HCT116 (cell line): ENCODE measurements around the gene C4orf50. TPM values are rescaled to one million over a fixed set of nuclear protein-coding genes. Genes with fewer than 3 reads are reported as not detected.

Experiments used
- ATAC-seq: fragments of 200-7000 bp; cut with Tn5 transposase; 2 replicates; pipeline ENCODE4 v1.9.1; 2020; ENCODE audit warnings: mild to moderate bottlenecking, moderate library complexity
- BruUV-seq: library from RNA; stranded (reverse); fragments of 400-500 nt; replicated peaks from 2 replicates; lab custom pipeline; 2021; lab: Mats Ljungman, UMichigan
- CTCF ChIA-PET: fragments of 300-600 bp; sonication (Branson Sonifier 250); formaldehyde crosslinking; loops from one replicate; lab custom pipeline; 2021; ENCODE audit warnings: antibody characterized with exemption; lab: Charles Lee
- POLR2A ChIA-PET: fragments of 300-600, 350-600 bp; sonication (Branson Sonifier 250); formaldehyde crosslinking; loops from one replicate; lab custom pipeline; 2021; ENCODE audit warnings: antibody characterized with exemption; lab: Charles Lee
- RAD21 ChIA-PET, 2 experiments: fragments of 300-600 bp; sonication (Branson Sonifier 250); formaldehyde crosslinking; loops; one replicate each; lab custom pipeline; 2023; ENCODE audit warnings: low total read pairs in 2 of 2; ENCODE audit not compliant: uncharacterized antibody in 2 of 2, unreplicated experiment in 2 of 2, low non-redundant PET in 1 of 2; lab: Charles Lee
- DNase-seq: peaks from one replicate; pipeline ENCODE4 v3.0.0-alpha.2; 2010; ENCODE audit warnings: low read depth, low spot score
- H2AFZ ChIP-seq: fragments of 200-600 bp; shearing (Covaris generic), sonication (generic); 2 replicates; pipeline ENCODE4 v1.6.1; 2017; ENCODE audit warnings: low read depth, mixed run types, mixed read lengths, antibody characterized with exemption, low read length; ENCODE audit not compliant: poor library complexity, severe bottlenecking
- H3K27ac ChIP-seq: 2 replicates; pipeline ENCODE4 v1.5.1; 2012; ENCODE audit warnings: low read depth, low read length
- H3K27me3 ChIP-seq: fragments of 200-600 bp; sonication (generic); 2 replicates; pipeline ENCODE4 v1.6.1; 2016; ENCODE audit warnings: mixed run types, low read length, mixed read lengths; ENCODE audit not compliant: insufficient read depth
- H3K36me3 ChIP-seq, 2 experiments: fragments of 200-500 bp in 1 of 2; fragments of 200-600 bp in 1 of 2; sonication (Bioruptor generic) in 1 of 2; sonication (generic) in 1 of 2; 2 replicates each; pipeline versions ENCODE4 v1.5.1 to v1.6.1; 2014 to 2016; ENCODE audit warnings: low read length in 2 of 2, inconsistent platforms in 1 of 2, mixed read lengths in 1 of 2, mixed run types in 1 of 2; ENCODE audit not compliant: insufficient read depth in 2 of 2, control insufficient read depth in 1 of 2
- H3K4me1 ChIP-seq, 2 experiments: fragments of 200-600 bp in 1 of 2; sonication (generic) in 1 of 2; 2 replicates each; pipeline versions ENCODE4 v1.5.1 to v1.6.1; 2012 to 2017; ENCODE audit warnings: low read length in 2 of 2, inconsistent platforms in 1 of 2, mild to moderate bottlenecking in 1 of 2, mixed read lengths in 1 of 2, mixed run types in 1 of 2, moderate library complexity in 1 of 2; ENCODE audit not compliant: insufficient read depth in 2 of 2, control insufficient read depth in 1 of 2
- H3K4me2 ChIP-seq: fragments of 200-600 bp; sonication (generic); 2 replicates; pipeline ENCODE4 v1.6.1; 2017; ENCODE audit warnings: mixed run types, low read length, mixed read lengths
- H3K4me3 ChIP-seq, 2 experiments: fragments of 200-600 bp in 1 of 2; sonication (generic) in 1 of 2; replicated peaks in 1 of 2; 2 replicates each; pipeline ENCODE4 v1.5.1; 2011 to 2016; ENCODE audit warnings: low read length in 2 of 2, control low read depth in 1 of 2, low read depth in 1 of 2, mild to moderate bottlenecking in 1 of 2, mixed read lengths in 1 of 2, mixed run types in 1 of 2
- H3K79me2 ChIP-seq: fragments of 200-600 bp; sonication (generic); 2 replicates; pipeline ENCODE4 v1.6.1; 2017; ENCODE audit warnings: mild to moderate bottlenecking, mixed run types, low read length, moderate library complexity, mixed read lengths; ENCODE audit not compliant: insufficient read depth
- H3K9ac ChIP-seq: fragments of 200-600 bp; sonication (generic); 2 replicates; pipeline ENCODE4 v1.6.1; 2016; ENCODE audit warnings: low read length, mixed read lengths
- H3K9me2 ChIP-seq: fragments of 200-600 bp; sonication (generic), shearing (Covaris generic); 2 replicates; pipeline ENCODE4 v1.6.1; 2017; ENCODE audit warnings: mixed run types, mild to moderate bottlenecking, moderate library complexity; ENCODE audit not compliant: insufficient read depth
- H3K9me3 ChIP-seq, 2 experiments: fragments of 200-500 bp in 1 of 2; fragments of 200-600 bp in 1 of 2; sonication (Bioruptor generic) in 1 of 2; sonication (generic) in 1 of 2; 2 replicates each; pipeline ENCODE4 v1.6.1; 2014 to 2017; ENCODE audit warnings: low read length in 2 of 2, mixed read lengths in 2 of 2, inconsistent platforms in 1 of 2, low read depth in 1 of 2, mild to moderate bottlenecking in 1 of 2, mixed run types in 1 of 2, moderate library complexity in 1 of 2; ENCODE audit not compliant: control insufficient read depth in 1 of 2, insufficient read depth in 1 of 2
- H4K20me1 ChIP-seq: fragments of 200-600 bp; sonication (generic), shearing (Covaris generic); 2 replicates; pipeline ENCODE4 v1.6.1; 2017; ENCODE audit warnings: mixed run types, mild to moderate bottlenecking, moderate library complexity; ENCODE audit not compliant: insufficient read depth
- ATF3 ChIP-seq: IDR thresholded peaks from 2 replicates; pipeline ENCODE4 v1.6.1; 2012
- CBX3 ChIP-seq: IDR thresholded peaks from 2 replicates; pipeline ENCODE4 v1.6.1; 2012; ENCODE audit warnings: low read depth
- CEBPB ChIP-seq: IDR thresholded peaks from 2 replicates; pipeline ENCODE4 v1.6.1; 2012; ENCODE audit warnings: low read depth
- CTCF ChIP-seq, 3 experiments: fragments of 200-600 bp in 1 of 3; sonication (generic) in 1 of 3; IDR thresholded peaks in 2 of 3; conservative IDR thresholded peaks in 1 of 3; 2 replicates each; pipeline ENCODE4 v1.5.1; 2012 to 2017; ENCODE audit warnings: low read depth in 2 of 3, low read length in 2 of 3, antibody characterized with exemption in 1 of 3, borderline replicate concordance in 1 of 3, control low read depth in 1 of 3, mild to moderate bottlenecking in 1 of 3, mixed read lengths in 1 of 3, mixed run types in 1 of 3, moderate library complexity in 1 of 3; ENCODE audit not compliant: insufficient read depth in 1 of 3
- ELF1 ChIP-seq: IDR thresholded peaks from 2 replicates; pipeline ENCODE4 v1.6.1; 2012; ENCODE audit warnings: low read depth, borderline replicate concordance
- EZH2 ChIP-seq: fragments of 200-600 bp; sonication (generic); IDR thresholded peaks from 2 replicates; pipeline ENCODE4 v1.6.1; 2017; ENCODE audit warnings: antibody characterized with exemption, mixed run types
- EZH2phosphoT487 ChIP-seq: fragments of 200-600 bp; IDR thresholded peaks from 2 replicates; pipeline ENCODE4 v1.6.1; 2018; ENCODE audit warnings: antibody characterized with exemption, borderline replicate concordance
- FOSL1 ChIP-seq: IDR thresholded peaks from 2 replicates; pipeline ENCODE4 v1.6.1; 2012; ENCODE audit warnings: low read depth
- JUND ChIP-seq: IDR thresholded peaks from 2 replicates; pipeline ENCODE4 v1.6.1; 2012
- MAX ChIP-seq: IDR thresholded peaks from 2 replicates; pipeline ENCODE4 v1.6.1; 2012
- POLR2A ChIP-seq: IDR thresholded peaks from 2 replicates; pipeline ENCODE4 v1.7.0; 2011; ENCODE audit warnings: borderline replicate concordance; ENCODE audit not compliant: insufficient read depth, insufficient read length; ENCODE audit errors: extremely low read depth
- POLR2AphosphoS5 ChIP-seq: IDR thresholded peaks from 2 replicates; pipeline ENCODE4 v1.6.1; 2011; ENCODE audit warnings: mild to moderate bottlenecking, low read depth, low read length, moderate library complexity
- RAD21 ChIP-seq: IDR thresholded peaks from 2 replicates; pipeline ENCODE4 v1.6.1; 2012; ENCODE audit warnings: low read depth, mild to moderate bottlenecking
- REST ChIP-seq: IDR thresholded peaks from 2 replicates; pipeline ENCODE4 v1.6.1; 2012; ENCODE audit warnings: low read depth
- SIN3A ChIP-seq: IDR thresholded peaks from 2 replicates; pipeline ENCODE4 v1.6.1; 2012; ENCODE audit warnings: low read depth
- SRF ChIP-seq: IDR thresholded peaks from 2 replicates; pipeline ENCODE4 v1.6.1; 2012; ENCODE audit warnings: low read depth
- TCF7L2 ChIP-seq: IDR thresholded peaks from 2 replicates; pipeline ENCODE4 v1.7.0; 2011; ENCODE audit warnings: borderline replicate concordance, inconsistent platforms; ENCODE audit not compliant: insufficient read depth, insufficient read length; ENCODE audit errors: extremely low read depth
- YY1 ChIP-seq: IDR thresholded peaks from 2 replicates; pipeline ENCODE4 v1.6.1; 2011; ENCODE audit warnings: low read length, low read depth, moderate library complexity, mild to moderate bottlenecking; ENCODE audit not compliant: insufficient replicate concordance; ENCODE audit errors: extremely low read depth
- ZFX ChIP-seq: fragments of 450-650 bp; IDR thresholded peaks from 2 replicates; pipeline ENCODE4 v1.6.1; 2017
- ZNF274 ChIP-seq: fragments of 200-500 bp; sonication (Bioruptor generic); IDR thresholded peaks from 2 replicates; pipeline ENCODE4 v1.6.1; 2014; ENCODE audit warnings: mild to moderate bottlenecking, low read depth, low read length, inconsistent platforms
- intact Hi-C: fragments of 100-400 bp; cut with micrococcal nuclease; formaldehyde crosslinking; loops from 2 replicates; pipeline ENCODE4 v1.10.0; 2022
- total RNA-seq: library from RNA; stranded (reverse); gene quantifications from one replicate; pipeline ENCODE4 v1.2.1, GENCODE V29; 2021; ENCODE audit not compliant: unreplicated experiment

Gene C4orf50
- total RNA-seq, 1 experiment from 2014 or later = not detected

- Histone ChIP-seq H3K4me1 (peaks cover 0 to 5% of the 10 kb centered on the region in 2 experiments; a peak in 2 of 4 replicates), H2AFZ (no peak overlapping the region), H4K20me1 (no peaks in the 10 kb centered on the region), H3K9me3 (no peaks in the 10 kb centered on the region), H3K27me3 (peaks cover 48% of the 10 kb centered on the region; the same call in 1 of the 2 replicates), H3K79me2 (no peaks in the 10 kb centered on the region), H3K36me3 (no peaks in the 10 kb centered on the region), H3K4me2 (no peak overlapping the region), H3K9ac (no peak overlapping the region), H3K9me2 (no peaks in the 10 kb centered on the region), H3K27ac (no peak overlapping the region), H3K4me3 (no peak overlapping the region)
- TF ChIP-seq ATF3 = no peak
- no peak for TF ChIP-seq CBX3
- no peak for TF ChIP-seq FOSL1
- no peak for TF ChIP-seq JUND
- no peak for TF ChIP-seq ELF1
- no peak for TF ChIP-seq ZFX
- TF ChIP-seq YY1 = no peak
- TF ChIP-seq CEBPB = no peak
- TF ChIP-seq EZH2phosphoT487 = no peak
- no peak for TF ChIP-seq SIN3A
- TF ChIP-seq RAD21 = no peak
- no peak for TF ChIP-seq MAX
- TF ChIP-seq SRF = no peak
- TF ChIP-seq ZNF274 = no peak
- TF ChIP-seq EZH2 = no peak
- TF ChIP-seq POLR2AphosphoS5 = no peak
- TF ChIP-seq REST = no peak
- no peak for TF ChIP-seq CTCF (IDR thresholded peaks at IDR 0.05 in 2 of 3, conservative IDR thresholded peaks at IDR 0.05 in 1 of 3; ENCODE audit: borderline replicate concordance in 1 of 3, insufficient read depth in 1 of 3, low read depth in 2 of 3, low read length in 2 of 3)
- TF ChIP-seq TCF7L2 = no peak
- no peak for TF ChIP-seq POLR2A
- intact Hi-C loops = no loop called here
- BruUV-seq = no TSS peak
- ATAC-seq (no peak), DNase-seq (no peak)
- ChIA-PET POLR2A (no interaction called here), RAD21 (no interaction called here), CTCF (no interaction called here)
These were observed 24.2 kb upstream of the C4orf50 start for GRCh38 chr4:6042293-6043063.
